WTC11 (cell line): ENCODE measurements around the gene CTAGE1. TPM values are rescaled to one million over a fixed set of nuclear protein-coding genes. Genes with fewer than 3 reads are reported as not detected.

ENCODE experiments used
- ATAC-seq: fragments of 200-7000 bp; cut with Tn5 transposase; 2 replicates; pipeline ENCODE4 v1.10.0; 2021; ENCODE audit warnings: mild to moderate bottlenecking, moderate library complexity
- CTCF ChIA-PET: fragments of 300-600 bp; sonication (Branson Sonifier 250); formaldehyde crosslinking; loops from one replicate; lab custom pipeline; 2021; ENCODE audit warnings: antibody characterized with exemption; lab: Charles Lee
- POLR2A ChIA-PET: fragments of 350-600 bp; sonication (Branson Sonifier 250); formaldehyde crosslinking; loops from one replicate; lab custom pipeline; 2021; ENCODE audit warnings: antibody characterized with exemption; lab: Charles Lee
- DNase-seq: peaks from one replicate; pipeline ENCODE4 v3.0.0; 2021; ENCODE audit warnings: low spot score
- H3K27ac Mint-ChIP-seq: 2 replicates; pipeline ENCODE4 v1.8.0; 2021; ENCODE audit warnings: mixed read lengths
- H3K27me3 Mint-ChIP-seq: 2 replicates; pipeline ENCODE4 v1.8.0; 2021; ENCODE audit warnings: low read depth, mild to moderate bottlenecking, moderate library complexity, mixed read lengths
- H3K36me3 Mint-ChIP-seq: 2 replicates; pipeline ENCODE4 v1.8.0; 2021; ENCODE audit warnings: mixed read lengths
- H3K4me1 Mint-ChIP-seq: 2 replicates; pipeline ENCODE4 v1.8.0; 2022; ENCODE audit warnings: mixed read lengths
- H3K4me3 Mint-ChIP-seq: 2 replicates; pipeline ENCODE4 v1.8.0; 2021; ENCODE audit warnings: mild to moderate bottlenecking, moderate library complexity, mixed read lengths
- H3K9me3 Mint-ChIP-seq: 2 replicates; pipeline ENCODE4 v1.8.0; 2021; ENCODE audit warnings: mixed read lengths
- ATF1 ChIP-seq: sonication (generic); formaldehyde crosslinking; IDR thresholded peaks from 2 replicates; pipeline ENCODE4 v1.8.1; 2023; ENCODE audit warnings: mild to moderate bottlenecking, moderate library complexity, missing genetic modification reagents
- ATF3 ChIP-seq: sonication (generic); formaldehyde crosslinking; conservative IDR thresholded peaks from 2 replicates; pipeline ENCODE4 v1.8.1; 2022; ENCODE audit warnings: mild to moderate bottlenecking, missing genetic modification reagents
- CREB1 ChIP-seq: sonication (generic); formaldehyde crosslinking; IDR thresholded peaks from 2 replicates; pipeline ENCODE4 v1.8.0; 2023; ENCODE audit warnings: mild to moderate bottlenecking, missing genetic modification reagents
- CREM ChIP-seq: sonication (generic); formaldehyde crosslinking; IDR thresholded peaks from 2 replicates; pipeline ENCODE4 v1.8.1; 2022; ENCODE audit warnings: mild to moderate bottlenecking, missing genetic modification reagents, moderate library complexity
- CTCF ChIP-seq: fragments of 200-600 bp; IDR thresholded peaks from 2 replicates; pipeline ENCODE4 v1.8.0; 2022; ENCODE audit warnings: antibody characterized with exemption
- ESRRA ChIP-seq: sonication (generic); formaldehyde crosslinking; IDR thresholded peaks from 2 replicates; pipeline ENCODE4 v1.8.1; 2022; ENCODE audit warnings: mild to moderate bottlenecking, missing genetic modification reagents, borderline replicate concordance
- FOXJ3 ChIP-seq: sonication (generic); formaldehyde crosslinking; IDR thresholded peaks from 2 replicates; pipeline ENCODE4 v1.9.0; 2021; ENCODE audit warnings: missing genetic modification reagents, mild to moderate bottlenecking, borderline replicate concordance
- GABPB1 ChIP-seq: sonication (generic); formaldehyde crosslinking; IDR thresholded peaks from 2 replicates; pipeline ENCODE4 v1.8.1; 2023; ENCODE audit warnings: mild to moderate bottlenecking, missing genetic modification reagents
- HMGXB4 ChIP-seq: sonication (generic); formaldehyde crosslinking; IDR thresholded peaks from 2 replicates; pipeline ENCODE4 v1.8.1; 2023; ENCODE audit warnings: mild to moderate bottlenecking, moderate library complexity, missing genetic modification reagents
- JAZF1 ChIP-seq: fragments of 250-450 bp; sonication (Bioruptor Pico); IDR thresholded peaks from 2 replicates; pipeline ENCODE4 v1.9.0; 2021; ENCODE audit warnings: moderate library complexity, mild to moderate bottlenecking, inconsistent platforms
- MAX ChIP-seq: sonication (generic); formaldehyde crosslinking; IDR thresholded peaks from 2 replicates; pipeline ENCODE4 v1.8.0; 2022; ENCODE audit warnings: mild to moderate bottlenecking, missing genetic modification reagents
- PRDM15 ChIP-seq: sonication (generic); formaldehyde crosslinking; IDR thresholded peaks from 2 replicates; pipeline ENCODE4 v1.8.0; 2022; ENCODE audit warnings: missing genetic modification reagents
- SOX15 ChIP-seq: fragments of 250-450 bp; sonication (Bioruptor Pico); IDR thresholded peaks from 2 replicates; pipeline ENCODE4 v1.9.0; 2021; ENCODE audit warnings: mild to moderate bottlenecking
- TP53 ChIP-seq: sonication (generic); formaldehyde crosslinking; IDR thresholded peaks from 2 replicates; pipeline ENCODE4 v1.8.1; 2023; ENCODE audit warnings: mild to moderate bottlenecking, missing genetic modification reagents
- ZMAT4 ChIP-seq: fragments of 250-450 bp; sonication (Bioruptor Pico); IDR thresholded peaks from 2 replicates; pipeline ENCODE4 v1.9.0; 2021; ENCODE audit warnings: mild to moderate bottlenecking
- ZNF138 ChIP-seq: sonication (generic); formaldehyde crosslinking; conservative IDR thresholded peaks from 2 replicates; pipeline ENCODE4 v1.8.1; 2022; ENCODE audit warnings: mild to moderate bottlenecking, moderate library complexity, missing genetic modification reagents
- ZNF317 ChIP-seq: sonication (generic); formaldehyde crosslinking; IDR thresholded peaks from 2 replicates; pipeline ENCODE4 v1.8.1; 2023; ENCODE audit warnings: low read depth, mild to moderate bottlenecking, moderate library complexity, missing genetic modification reagents, borderline replicate concordance
- ZNF396 ChIP-seq: fragments of 250-450 bp; sonication (Bioruptor Pico); IDR thresholded peaks from 2 replicates; pipeline ENCODE4 v1.8.0; 2021; ENCODE audit warnings: mild to moderate bottlenecking, moderate library complexity, borderline replicate concordance
- ZNF425 ChIP-seq: fragments of 250-450 bp; sonication (Bioruptor Pico); conservative IDR thresholded peaks from 2 replicates; pipeline ENCODE4 v1.9.0; 2021; ENCODE audit warnings: mild to moderate bottlenecking
- ZNF532 ChIP-seq: fragments of 250-450 bp; sonication (Bioruptor Pico); IDR thresholded peaks from 2 replicates; pipeline ENCODE4 v1.9.0; 2021; ENCODE audit warnings: mild to moderate bottlenecking, borderline replicate concordance
- ZNF671 ChIP-seq: fragments of 250-450 bp; sonication (Bioruptor Pico); IDR thresholded peaks from 2 replicates; pipeline ENCODE4 v1.8.0; 2021; ENCODE audit warnings: mild to moderate bottlenecking
- total RNA-seq: library from RNA; stranded (reverse); gene quantifications from 3 replicates; pipeline ENCODE4 v1.2.3, GENCODE V29; 2021

The CTAGE1 gene
- total RNA-seq, 1 experiment from 2014 or later, result not detected

GRCh38 chr18:22439447-22439846 lies 21.7 kb upstream of the CTAGE1 start:
- ChIA-PET POLR2A (interaction anchor here (0.5 kb wide), 1 partner anchor 221 kb away, joined by 3 read pairs; no protein-coding TSS in a partner anchor), CTCF (interaction anchor here (2.1 kb wide), 1 partner anchor 11 kb away, joined by 8 read pairs; no protein-coding TSS in a partner anchor)
- DNase-seq (no peak), ATAC-seq (no peak)
- no peak for TF ChIP-seq TP53 (CRISPR knock-in tag)
- no peak for TF ChIP-seq CTCF
- no peak for TF ChIP-seq ZNF396 (CRISPR knock-in tag)
- TF ChIP-seq SOX15 (CRISPR knock-in tag), result no peak
- no peak for TF ChIP-seq ATF3
- no peak for TF ChIP-seq ZNF671 (CRISPR knock-in tag)
- TF ChIP-seq ESRRA (CRISPR knock-in tag), result no peak
- TF ChIP-seq ZNF317 (CRISPR knock-in tag), result no peak
- no peak for TF ChIP-seq CREB1
- TF ChIP-seq GABPB1 (CRISPR knock-in tag), result no peak
- TF ChIP-seq ZMAT4 (CRISPR knock-in tag), result no peak
- TF ChIP-seq HMGXB4 (CRISPR knock-in tag), result no peak
- no peak for TF ChIP-seq PRDM15 (CRISPR knock-in tag)
- TF ChIP-seq MAX (CRISPR knock-in tag), result no peak
- TF ChIP-seq CREM (CRISPR knock-in tag), result no peak
- no peak for TF ChIP-seq FOXJ3 (CRISPR knock-in tag)
- TF ChIP-seq ATF1 (CRISPR knock-in tag), result no peak
- Mint-ChIP-seq H3K4me1 (peaks cover 6% of the 10 kb centered on the region; the same call in 1 of the 2 replicates), H3K27ac (no peak overlapping the region), H3K36me3 (no peaks in the 10 kb centered on the region), H3K9me3 (no peaks in the 10 kb centered on the region), H3K27me3 (no peaks in the 10 kb centered on the region), H3K4me3 (no peak overlapping the region)

- ChIA-PET POLR2A (no interaction called here), CTCF (no interaction called here)
- Mint-ChIP-seq H3K36me3 (no peaks in the 10 kb centered on the region), H3K9me3 (no peaks in the 10 kb centered on the region), H3K4me1 (peaks cover 6% of the 10 kb centered on the region; the same call in 1 of the 2 replicates), H3K4me3 (no peak overlapping the region), H3K27ac (no peak overlapping the region), H3K27me3 (no peaks in the 10 kb centered on the region)
- ATAC-seq (no peak), DNase-seq (no peak)
- TF ChIP-seq ZNF425 (CRISPR knock-in tag) (no peak), ZNF671 (CRISPR knock-in tag) (no peak), ZNF532 (CRISPR knock-in tag) (no peak), ZNF138 (no peak), ATF1 (CRISPR knock-in tag) (no peak), JAZF1 (CRISPR knock-in tag) (no peak)
These were observed 18.4 kb upstream of the CTAGE1 start for GRCh38 chr18:22436136-22436535.
